Activated CD4-positive, alpha-beta T cell treated with anti-CD3 and anti-CD28 coated beads, Interleukin-10, Interleukin-2, amounts not matched to agents 100 ng/mL and 50 ng/mL, durations not matched to agents 16 hours and 8 hours (primary cell): ENCODE measurements around the gene KANTR.

Experiments
- DNase-seq: peaks from one replicate; pipeline ENCODE4 v3.0.0-alpha.2; 2020

KANTR gene

GRCh38 chrX:53081925-53082772 lies 11.8 kb upstream of the KANTR start, which contains the start of gene TSPYL2:
TSPYL2 (plus strand) TSS chrX:53082367; CDS start chrX:53082499, 132 bp downstream.
- DNase-seq: peak; percentile 95

- no peak for DNase-seq
Observed at GRCh38 chrX:53082773-53083616, 10.9 kb upstream of the KANTR start.

- DNase-seq: no peak
Observed at GRCh38 chrX:53084043-53084570, 9.8 kb upstream of the KANTR start.

GRCh38 chrX:53084863-53085262 lies 9.1 kb upstream of the KANTR start:
- DNase-seq: no peak

- no peak for DNase-seq
Observed at GRCh38 chrX:53085661-53086229, 8.2 kb upstream of the KANTR start.

GRCh38 chrX:53086464-53086863 lies 7.5 kb upstream of the KANTR start:
- no peak for DNase-seq

- no peak for DNase-seq
Observed at GRCh38 chrX:53087388-53087831, 6.5 kb upstream of the KANTR start.

GRCh38 chrX:53088136-53088974 lies 5.6 kb upstream of the KANTR start:
- peak; percentile 82 for DNase-seq

GRCh38 chrX:53089224-53089842 lies 4.6 kb upstream of the KANTR start:
- DNase-seq: peak; percentile 65

- DNase-seq: no peak
Observed at GRCh38 chrX:53089925-53090324, 4.0 kb upstream of the KANTR start.

GRCh38 chrX:53091354-53091753 lies 2.6 kb upstream of the KANTR start:
- DNase-seq: no peak

GRCh38 chrX:53093177-53093655 lies 726 bp upstream of the KANTR start:
- peak; percentile 81 for DNase-seq

- DNase-seq: no peak
Observed at GRCh38 chrX:53094582-53094905, 602 bp downstream of the KANTR start.

GRCh38 chrX:53095796-53096195 lies 1.9 kb downstream of the KANTR start:
- no peak for DNase-seq

GRCh38 chrX:53114864-53115549 lies 21.1 kb downstream of the KANTR start:
- no peak for DNase-seq

GRCh38 chrX:53115550-53115874 lies 21.6 kb downstream of the KANTR start:
- no peak for DNase-seq

GRCh38 chrX:53116101-53116500 lies 22.2 kb downstream of the KANTR start:
- no peak for DNase-seq

GRCh38 chrX:53122013-53122412 lies 28.1 kb downstream of the KANTR start:
- DNase-seq: no peak

- no peak for DNase-seq
Observed at GRCh38 chrX:53125506-53125905, 31.6 kb downstream of the KANTR start.

GRCh38 chrX:53126377-53126776 lies 32.4 kb downstream of the KANTR start:
- DNase-seq: no peak

GRCh38 chrX:53128097-53128749 lies 34.3 kb downstream of the KANTR start:
- DNase-seq: no peak
